ENCODE data around the gene DNAJB11. TPM values are rescaled to one million over a fixed set of nuclear protein-coding genes. Genes with fewer than 3 reads are reported as not detected.
A peak's percentile ranks its signal among the peaks of the same experiment; 100 is the strongest.
"Not testable (repeated sequence)": the region's sequence is repeated elsewhere in the genome, so short reads cannot be mapped to it uniquely, and the experiment has no call there.

The DNAJB11 gene
- polyA plus RNA-seq, 12 donors: 31.9 to 50.3 (median 44.9) TPM; not detected in 1

- DNase-seq: peak; percentile 78
Observed at GRCh38 chr3:186614597-186615483, 44.3 kb downstream of the DNAJB11 start.

GRCh38 chr3:186616299-186616617, 45.7 kb downstream of the DNAJB11 start:
- DNase-seq: no peak

GRCh38 chr3:186617036-186617946, 46.8 kb downstream of the DNAJB11 start:
- DNase-seq: peak; percentile 45

GRCh38 chr3:186618318-186618938, 47.9 kb downstream of the DNAJB11 start:
- no peak for DNase-seq

GRCh38 chr3:186619787-186620212, 49.3 kb downstream of the DNAJB11 start:
- DNase-seq: no peak

GRCh38 chr3:186620213-186621092, 49.9 kb downstream of the DNAJB11 start:
- DNase-seq: no peak

GRCh38 chr3:186621894-186622650, 51.6 kb downstream of the DNAJB11 start:
- no peak for DNase-seq

- DNase-seq: no peak
Observed at GRCh38 chr3:186622651-186623310, 52.3 kb downstream of the DNAJB11 start.

- DNase-seq: no peak
Observed at GRCh38 chr3:186624598-186624997, 54.1 kb downstream of the DNAJB11 start.

- no peak for DNase-seq
Observed at GRCh38 chr3:186625600-186626042, 55.1 kb downstream of the DNAJB11 start.

- DNase-seq: no peak
Observed at GRCh38 chr3:186626254-186626847, 55.8 kb downstream of the DNAJB11 start.

GRCh38 chr3:186627852-186628414, 57.4 kb downstream of the DNAJB11 start:
- DNase-seq: no peak

- DNase-seq: no peak
Observed at GRCh38 chr3:186628756-186629155, 58.2 kb downstream of the DNAJB11 start.

- no peak for DNase-seq
Observed at GRCh38 chr3:186630950-186631641, 60.6 kb downstream of the DNAJB11 start.

GRCh38 chr3:186633481-186633880, 63.0 kb downstream of the DNAJB11 start:
- DNase-seq: no peak

GRCh38 chr3:186634207-186634606, 63.7 kb downstream of the DNAJB11 start:
- not testable (repeated sequence) for DNase-seq

All from muscle of arm (tissue), 12 donors.